HG03575 (cell line): Measurements from ENCODE around the gene FN1.
"Not testable (repeated sequence)": the region's sequence is repeated elsewhere in the genome, so short reads cannot be mapped to it uniquely, and the experiment has no call there.

Source experiments
- ATAC-seq: cut with Tn5 transposase; IDR thresholded peaks from one replicate; pipeline ENCODE4 v1.9.1; 2021; ENCODE audit not compliant: unreplicated experiment, insufficient number of reproducible peaks, low FRiP score; ENCODE audit errors: extremely low read depth

The FN1 gene

DNA sequence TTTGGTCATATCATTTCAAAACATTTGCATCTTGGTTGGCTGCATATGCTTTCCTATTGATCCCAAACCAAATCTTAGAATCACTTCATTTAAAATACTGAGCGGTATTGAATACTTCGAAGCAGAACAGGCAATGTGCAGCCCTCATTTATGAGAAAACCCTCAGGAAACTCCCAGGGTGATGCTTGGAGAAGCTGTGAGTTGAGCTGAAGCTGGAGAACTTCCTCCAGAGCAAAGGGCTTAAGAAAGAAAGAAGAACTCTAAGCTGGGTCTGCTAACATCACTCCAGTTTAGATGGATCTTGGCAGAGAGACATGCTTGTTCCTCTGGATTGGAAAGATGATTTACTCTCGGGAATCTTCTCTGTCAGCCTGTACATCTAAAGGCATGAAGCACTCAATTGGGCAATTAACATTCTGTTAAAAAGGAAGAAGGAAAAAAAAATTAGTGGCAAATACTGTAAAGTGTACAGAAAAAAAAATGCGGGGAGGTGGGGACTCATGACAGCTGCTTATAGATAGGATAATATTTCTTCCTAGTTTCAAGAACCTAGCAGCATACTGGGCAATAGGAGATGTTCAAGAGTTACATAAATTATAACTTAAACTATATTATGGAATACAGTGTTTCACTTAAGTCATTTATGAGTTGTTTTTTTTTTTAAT is 74.5 kb downstream of the FN1 start:
- ATAC-seq, result no peak

DNA sequence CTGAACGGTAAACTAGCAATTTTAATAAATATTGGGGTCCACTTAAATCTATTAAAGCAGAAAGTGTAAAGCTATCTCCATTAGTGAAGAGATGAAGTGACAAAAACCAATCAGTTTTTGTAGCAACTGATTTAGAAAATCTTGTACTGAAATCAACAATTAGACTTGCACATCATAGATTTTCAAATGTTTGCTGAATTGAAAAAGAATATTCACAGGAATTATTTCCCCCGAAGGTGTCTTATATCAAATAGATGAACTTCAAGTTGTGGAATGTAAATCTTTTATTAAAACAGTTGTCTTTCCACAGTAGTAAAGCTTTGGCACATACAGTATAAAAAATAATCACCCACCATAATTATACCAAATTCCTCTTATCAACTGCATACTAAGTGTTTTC is 75.3 kb downstream of the FN1 start:
- ATAC-seq, result no peak

DNA sequence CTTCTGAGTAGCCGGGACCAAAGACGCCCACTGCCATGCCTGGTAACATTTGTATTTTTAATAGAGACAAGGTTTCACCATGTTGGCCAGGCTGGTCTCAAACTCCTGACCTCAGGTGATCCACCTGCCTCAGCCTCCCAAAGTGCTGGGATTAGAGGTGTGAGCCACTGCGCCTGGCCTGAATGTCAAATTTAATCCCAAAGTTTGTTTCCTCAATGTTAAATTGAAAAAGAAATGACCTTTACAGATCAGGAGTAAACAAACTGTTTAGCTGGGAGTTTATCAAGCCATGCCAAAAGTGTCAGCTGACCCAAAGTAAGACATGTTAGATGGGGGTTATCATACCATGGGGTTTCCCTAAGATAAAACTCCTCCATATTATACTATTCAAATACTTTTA is 75.8 kb downstream of the FN1 start:
- ATAC-seq, result not testable (repeated sequence)

DNA sequence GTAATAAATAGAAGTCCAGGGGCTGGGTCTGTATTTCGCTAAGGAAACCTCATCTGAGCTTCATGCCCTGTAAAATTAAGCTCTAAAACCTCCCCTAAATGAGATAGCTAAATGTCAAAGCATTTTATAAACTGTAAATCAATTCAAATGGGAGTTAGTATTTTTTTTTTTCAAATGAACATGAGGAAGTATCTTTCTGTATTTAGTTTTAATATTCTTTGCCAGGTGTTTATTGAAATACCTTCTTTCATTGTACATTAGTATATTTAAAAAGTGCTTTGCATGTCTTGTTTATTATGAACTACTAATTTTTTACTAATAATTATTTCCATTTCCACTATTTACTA is 76.3 kb downstream of the FN1 start:
- ATAC-seq, result no peak

DNA sequence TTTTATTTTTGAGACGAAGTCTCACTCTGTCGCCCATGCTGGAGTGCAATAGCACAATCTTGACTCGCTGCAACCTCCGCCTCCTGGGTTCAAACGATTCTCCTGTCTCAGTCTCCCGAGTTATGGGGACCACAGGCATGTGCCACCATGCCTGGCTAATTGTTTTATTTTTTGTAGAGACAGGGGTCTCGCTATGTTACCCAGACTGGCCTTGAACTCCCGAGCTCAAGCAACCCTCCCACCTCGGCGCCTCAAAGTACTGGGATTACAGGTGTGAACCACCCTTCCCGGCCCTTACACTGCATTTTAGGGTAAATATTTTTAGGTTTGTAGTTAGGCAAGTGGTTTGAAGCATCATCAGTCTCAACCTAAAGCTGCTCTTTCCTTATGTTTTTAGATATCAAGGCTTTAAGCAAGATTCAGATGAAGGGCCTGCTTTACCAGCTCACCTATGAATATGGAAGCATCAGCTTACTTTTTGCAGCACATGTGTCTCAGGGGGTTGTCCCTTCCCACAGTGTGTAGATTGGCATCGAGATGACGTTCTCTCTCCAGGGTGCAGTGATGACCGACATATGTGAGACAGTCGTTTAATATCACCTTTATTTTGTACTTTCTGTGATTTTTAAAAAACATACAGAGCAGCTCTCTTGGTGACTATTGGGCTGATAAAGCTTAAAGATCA is 76.8 kb downstream of the FN1 start:
- ATAC-seq, result no peak

DNA sequence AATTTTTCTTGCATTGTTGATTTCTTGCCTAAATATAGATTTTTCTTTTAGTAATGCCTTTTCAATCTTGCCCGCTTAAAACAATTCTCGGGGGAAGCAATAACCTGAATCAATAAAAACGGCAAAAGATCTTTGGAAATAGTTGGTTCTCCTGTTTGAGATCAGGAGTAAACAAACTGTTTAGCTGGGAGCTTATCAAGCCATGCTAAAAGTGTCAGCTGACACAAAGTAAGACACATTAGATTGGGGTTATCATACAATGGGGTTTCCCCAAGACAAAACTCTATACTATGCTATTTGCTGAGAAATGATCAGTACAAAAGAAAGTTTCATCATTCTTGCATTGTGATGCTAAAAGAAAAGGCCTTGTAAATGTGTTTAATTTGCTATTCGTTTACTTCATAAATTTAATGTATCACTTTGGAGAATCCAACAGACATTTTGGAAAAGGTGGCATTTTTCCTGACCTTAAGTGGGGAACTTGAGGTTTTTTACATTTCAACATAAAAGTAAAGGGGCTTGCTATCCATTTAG is 77.5 kb downstream of the FN1 start:
- ATAC-seq, result no peak

DNA sequence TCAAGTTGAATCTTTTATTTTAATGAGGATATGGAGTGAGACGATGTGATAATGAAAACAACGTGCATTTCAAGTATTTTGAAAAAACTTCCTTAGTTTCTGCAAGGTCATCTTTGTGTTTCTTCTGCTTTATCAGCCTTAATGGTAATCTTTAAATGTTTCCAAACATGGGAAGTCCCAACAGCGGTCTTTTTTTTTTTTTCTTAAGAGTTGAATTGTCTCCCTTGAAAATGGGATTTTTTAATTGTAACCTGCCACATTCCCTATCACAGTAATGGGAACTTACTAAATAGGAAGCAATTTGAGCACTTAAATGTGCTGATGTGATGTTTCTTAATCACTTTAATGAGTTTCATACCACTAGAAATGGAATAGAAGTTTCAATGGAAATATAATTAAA is 78.2 kb downstream of the FN1 start:
- no peak for ATAC-seq

DNA sequence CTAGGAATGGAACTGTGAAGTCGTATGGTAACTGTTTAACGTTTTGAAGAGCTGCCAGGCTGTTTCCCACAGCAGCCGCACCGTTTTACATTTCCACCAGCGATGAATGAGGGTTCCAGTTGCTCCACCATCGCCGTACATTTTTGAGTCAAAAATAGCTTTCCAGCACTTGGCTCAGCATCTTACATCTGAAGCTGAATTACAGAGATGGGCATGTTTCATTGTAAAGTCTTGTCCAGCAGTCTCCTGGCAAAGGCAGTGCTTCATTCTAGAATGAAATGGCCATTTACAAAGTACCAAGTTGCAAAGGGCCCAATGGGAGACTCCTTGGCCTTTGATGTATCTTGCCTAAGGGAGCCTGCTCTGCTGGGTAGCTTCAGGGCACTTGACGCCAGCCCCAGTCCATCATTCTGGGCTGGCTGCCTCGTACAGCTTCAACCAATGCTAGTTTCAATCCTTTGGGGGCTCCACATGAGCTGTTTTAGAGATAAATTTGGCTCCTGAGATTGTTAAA is 78.9 kb downstream of the FN1 start:
- ATAC-seq, result no peak

DNA sequence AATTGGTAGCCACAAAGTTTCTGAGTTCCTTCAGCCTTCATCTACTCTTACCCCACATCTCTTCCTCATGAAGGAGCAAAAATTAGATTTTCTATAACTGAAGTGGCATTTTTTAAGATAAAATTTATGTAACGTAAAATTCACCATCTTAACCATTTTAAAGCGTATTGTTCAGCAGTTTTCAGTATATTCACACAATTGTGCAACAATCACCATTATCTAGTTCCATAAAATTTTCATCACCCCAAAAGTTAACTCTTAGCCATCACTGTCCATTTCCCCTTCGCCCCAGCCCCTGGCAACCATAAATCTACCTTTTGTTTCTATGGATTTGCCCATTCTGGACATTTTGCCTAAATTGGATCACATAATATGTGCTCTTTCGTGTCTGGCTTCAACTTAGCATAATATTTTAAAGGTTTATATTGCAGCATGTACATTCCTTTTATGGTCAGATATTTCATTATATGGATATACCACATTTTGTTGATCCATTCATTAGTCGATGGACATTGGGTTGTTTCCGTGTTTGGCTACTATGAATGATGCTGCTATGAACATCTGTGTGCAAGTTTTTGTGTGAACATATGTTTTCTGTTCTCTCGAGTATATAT is 79.4 kb downstream of the FN1 start:
- ATAC-seq, result no peak

DNA sequence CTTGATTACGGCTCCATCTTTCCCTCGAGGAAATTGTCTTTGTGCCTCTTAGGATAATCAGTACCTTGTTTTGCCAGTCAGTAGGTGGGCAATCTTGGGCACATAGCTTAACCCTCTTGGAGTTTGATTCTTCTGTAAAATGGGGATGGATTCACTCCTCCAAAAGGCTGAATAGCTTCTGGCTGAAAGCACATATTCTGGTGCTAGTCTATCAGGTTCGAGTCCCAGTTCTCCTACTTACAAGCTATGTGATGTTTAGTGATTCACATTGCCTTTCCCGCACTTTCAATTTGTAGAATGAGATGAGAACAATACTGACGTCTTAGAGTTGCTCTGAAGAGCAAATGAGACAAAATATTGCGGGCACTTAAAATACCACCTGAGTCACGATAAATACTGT is 80.1 kb downstream of the FN1 start:
- ATAC-seq, result no peak

DNA sequence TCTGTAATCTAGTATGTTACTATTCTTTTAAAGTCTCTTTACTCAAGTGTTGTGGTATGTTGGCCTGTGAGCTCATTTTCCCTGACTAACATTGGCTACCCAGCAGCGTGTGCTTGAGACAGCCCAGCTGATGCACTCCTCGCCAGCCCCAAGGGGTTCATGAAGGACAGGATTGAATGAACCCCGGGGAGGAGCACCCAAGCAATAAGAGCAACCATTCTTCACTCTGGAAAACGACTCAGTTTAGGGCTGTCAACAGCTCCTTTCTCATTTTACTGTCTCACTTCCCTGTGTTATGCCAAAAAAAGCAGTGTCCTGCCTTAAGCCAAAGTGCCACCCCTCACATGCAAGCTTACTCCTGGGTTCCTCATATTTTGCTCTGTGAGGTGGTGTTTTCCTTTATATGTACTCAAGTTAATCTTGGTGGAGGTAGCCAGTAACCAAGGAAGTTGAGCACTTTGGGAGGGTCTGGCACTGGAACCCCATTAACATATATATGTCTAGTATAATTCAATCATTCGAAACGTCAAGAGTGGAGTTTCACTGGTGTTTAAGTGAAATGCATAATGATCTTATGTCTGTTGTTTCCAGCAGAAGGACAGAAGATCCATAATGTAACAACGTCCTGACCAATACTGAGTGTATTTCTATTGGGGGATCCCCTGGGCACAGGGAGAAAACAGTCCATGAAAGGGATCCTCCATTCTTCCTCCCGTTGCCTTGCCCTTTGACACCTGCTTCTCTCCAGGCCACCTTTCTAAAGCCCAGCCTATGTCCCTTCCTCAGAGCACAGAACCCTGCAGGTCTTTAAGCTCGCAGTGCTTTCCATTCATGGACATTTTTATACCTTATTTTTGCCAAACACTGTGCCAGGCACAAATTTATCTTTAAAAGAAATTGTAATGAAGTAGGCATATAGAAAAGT is 80.8 kb downstream of the FN1 start:
- ATAC-seq, result no peak

DNA sequence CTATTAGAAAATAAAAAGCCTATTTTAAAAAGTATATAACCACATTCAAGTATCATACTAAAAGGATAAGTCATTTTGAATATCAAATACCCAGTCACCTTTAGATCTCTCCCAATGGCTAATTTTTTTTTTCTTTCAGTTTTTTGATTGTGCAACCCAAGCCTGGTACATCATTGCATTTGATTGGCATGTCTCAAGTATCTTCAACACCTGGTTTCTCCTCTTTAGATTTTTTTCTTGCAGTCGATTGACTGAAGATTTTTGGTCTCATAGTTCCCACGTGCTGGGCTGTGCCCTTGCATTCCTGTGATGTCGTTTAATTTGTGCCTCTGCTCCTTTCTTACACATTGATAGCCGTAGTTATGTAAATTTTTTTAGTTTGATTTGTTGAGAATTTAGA is 83.3 kb downstream of the FN1 start:
- no peak for ATAC-seq

DNA sequence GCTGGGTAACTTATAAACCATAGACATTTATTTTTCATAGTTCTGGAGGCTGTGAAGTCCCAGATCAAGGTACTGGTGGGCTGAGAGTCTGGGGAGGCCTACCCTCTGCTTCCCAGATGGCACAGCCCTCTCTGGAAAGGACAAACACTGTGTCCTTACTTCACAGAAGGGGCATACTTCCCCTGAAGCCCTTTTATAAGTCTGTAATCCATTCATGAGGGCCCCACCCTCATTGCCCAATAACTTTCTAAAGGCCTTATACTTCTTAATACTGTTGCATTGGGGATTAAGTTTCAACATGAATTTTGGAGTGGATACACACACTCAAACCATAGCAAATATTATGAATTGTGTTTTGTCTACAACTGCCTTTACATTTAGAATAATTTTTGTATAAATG is 88.0 kb downstream of the FN1 start:
- no peak for ATAC-seq

DNA sequence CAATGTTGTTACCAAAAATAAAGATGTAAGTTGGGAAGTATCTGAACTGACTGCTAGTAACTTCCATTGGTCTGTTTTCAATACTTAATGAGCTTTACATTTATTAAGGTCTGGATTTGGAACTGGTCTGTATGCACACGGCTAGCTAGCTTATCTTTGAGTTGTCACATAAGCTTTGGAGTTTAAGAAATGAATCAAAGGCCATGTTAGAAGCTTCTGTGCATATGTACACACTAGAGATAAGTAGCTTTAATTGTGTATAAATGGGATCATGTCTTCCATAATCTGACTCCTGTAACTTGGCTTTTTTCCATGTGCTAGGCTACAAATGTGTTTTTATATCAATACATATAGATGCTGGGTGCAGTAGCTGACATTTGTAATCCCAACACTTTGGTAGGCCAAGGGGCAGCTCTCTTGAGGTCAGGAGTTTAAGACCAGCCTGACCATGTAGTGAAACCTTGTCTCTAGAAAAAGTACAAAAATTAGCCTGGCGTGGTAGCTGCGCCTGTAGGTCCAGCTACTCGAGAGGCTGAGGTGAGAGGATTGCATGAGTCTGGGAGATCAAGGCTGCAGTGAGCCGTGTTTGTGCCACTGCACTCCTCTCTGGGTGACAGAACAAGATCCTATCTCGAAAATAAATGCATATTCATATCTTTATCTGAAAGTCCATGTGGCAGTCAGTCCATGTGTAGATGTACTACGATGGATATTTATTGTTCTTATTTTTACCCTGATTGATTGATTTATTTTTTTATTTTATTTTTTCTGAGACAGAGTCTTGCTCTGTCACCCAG is 96.8 kb downstream of the FN1 start:
- no peak for ATAC-seq

DNA sequence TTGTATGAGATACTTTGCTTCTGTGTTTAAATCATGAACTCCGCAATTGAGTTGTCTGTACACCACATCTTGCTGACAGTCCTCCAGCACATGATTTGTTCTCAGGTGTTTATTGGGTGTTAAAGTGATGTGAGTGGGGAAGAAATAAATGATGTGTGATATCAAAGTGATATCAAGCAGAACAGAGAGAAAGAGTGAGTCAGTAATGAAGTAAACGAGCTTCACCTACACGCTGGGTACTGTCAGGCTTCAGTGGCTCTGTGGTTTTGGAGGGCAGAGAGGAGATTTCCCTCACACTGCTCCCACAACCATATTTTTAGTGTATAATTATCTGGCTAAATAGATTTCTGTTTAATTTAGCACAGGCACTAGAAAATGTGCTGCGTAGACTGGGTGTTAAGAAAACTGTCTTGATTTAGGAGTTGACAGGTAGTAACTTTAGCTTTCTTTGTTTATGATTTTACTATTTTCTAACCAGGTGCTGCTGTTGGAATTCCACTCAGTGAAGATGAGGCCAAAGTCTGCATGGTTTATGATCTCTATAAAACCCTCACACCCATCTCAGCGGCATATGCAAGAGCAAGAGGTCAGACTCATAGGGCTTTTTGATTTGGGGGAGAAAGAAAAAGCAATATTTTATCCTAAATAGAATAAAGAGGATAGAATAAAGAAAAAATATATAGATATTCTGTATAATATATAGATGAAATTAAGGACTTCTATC is 102.8 kb downstream of the FN1 start:
- ATAC-seq, result peak; percentile 57

DNA sequence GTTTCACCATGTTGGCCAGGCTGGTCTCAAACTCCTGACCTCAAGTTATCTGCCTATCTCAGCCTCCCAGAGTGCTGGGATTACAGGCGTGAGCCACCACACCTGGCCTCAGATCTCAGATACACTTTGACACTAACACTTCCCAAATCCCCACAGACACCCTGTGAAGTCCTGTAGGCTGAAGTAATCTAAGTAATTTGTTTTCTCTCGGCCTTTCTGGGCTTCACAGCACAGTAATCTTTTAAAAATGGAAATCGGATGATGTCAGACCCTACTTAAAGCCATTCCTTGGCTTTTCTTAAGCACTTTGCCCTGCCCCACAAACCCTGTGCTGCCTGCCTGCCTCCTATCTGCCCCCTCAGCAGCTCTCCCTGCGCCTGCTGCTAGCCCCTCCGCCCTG is 107.8 kb downstream of the FN1 start:
- ATAC-seq, result no peak

DNA sequence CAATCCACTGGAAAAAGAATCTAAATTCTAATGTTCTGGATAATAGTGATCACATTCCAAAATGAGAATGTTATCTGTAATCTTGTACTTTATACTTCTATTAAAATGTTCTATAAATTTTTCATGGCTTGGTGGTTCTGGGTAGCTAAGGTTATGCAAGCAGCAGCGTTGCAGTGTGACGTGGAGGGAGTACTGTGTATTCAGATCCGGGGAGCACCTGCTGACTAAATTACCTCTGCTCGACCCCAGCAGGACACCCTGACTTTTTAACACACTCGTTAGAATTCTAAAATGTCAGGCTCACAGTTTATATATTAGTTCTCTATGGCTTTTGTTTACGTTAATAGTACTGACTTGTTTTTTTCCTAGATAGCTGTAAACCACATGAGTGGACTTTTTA is 111.1 kb downstream of the FN1 start:
- ATAC-seq, result no peak

DNA sequence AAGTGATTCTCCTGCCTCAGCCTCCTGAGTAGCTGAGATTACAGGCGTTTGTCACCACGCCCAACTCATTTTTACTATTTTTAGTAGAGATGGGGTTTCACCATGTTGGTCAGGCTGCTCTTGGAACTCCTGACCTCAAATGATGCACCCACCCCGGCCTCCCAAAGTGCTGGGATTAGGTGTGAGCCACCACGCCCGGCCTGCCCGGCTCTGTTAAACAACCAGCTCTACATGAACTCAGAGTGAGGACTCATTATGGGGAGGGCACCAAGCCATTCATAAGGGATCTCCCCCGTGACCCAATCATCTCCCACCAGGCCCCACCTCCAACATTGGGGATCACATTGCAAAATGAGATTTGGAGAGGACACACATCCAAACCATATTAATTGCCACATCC is 115.2 kb downstream of the FN1 start:
- ATAC-seq, result no peak
